Transverse colon (tissue), 4 donors: ENCODE measurements around the gene TAMALIN. TPM values are rescaled to one million over a fixed set of nuclear protein-coding genes. Genes with fewer than 3 reads are reported as not detected.

Experiments used
- DNase-seq: peaks from one replicate; pipeline ENCODE4 v3.0.0-alpha.2; 2019
- H3K27ac ChIP-seq, 4 donors: fragments of 200-600 bp; sonication (generic); 2 replicates each; pipeline ENCODE4 v1.5.1; 2016 to 2018; ENCODE audit warnings: inconsistent platforms in 4 of 4
- H3K27me3 ChIP-seq: fragments of 200-600 bp; sonication (generic); 2 replicates; pipeline ENCODE4 v1.5.1; 2017; ENCODE audit warnings: inconsistent platforms
- H3K36me3 ChIP-seq, 4 donors: fragments of 200-600 bp; sonication (generic); 2 replicates each; pipeline ENCODE4 v1.5.1; 2017 to 2019; ENCODE audit warnings: inconsistent platforms in 4 of 4
- H3K4me1 ChIP-seq, 4 donors: fragments of 200-600 bp; sonication (generic); 2 replicates each; pipeline ENCODE4 v1.5.1; 2017 to 2020; ENCODE audit warnings: inconsistent platforms in 4 of 4
- H3K4me3 ChIP-seq, 4 donors: fragments of 200-600 bp; sonication (generic); 1 replicate in 1 of 4; 2 replicates in 3 of 4; pipeline versions ENCODE4 v1.5.1 to v1.6.1; 2017 to 2019; ENCODE audit warnings: inconsistent platforms in 4 of 4
- H3K9me3 ChIP-seq, 2 donors: fragments of 200-600 bp; sonication (generic); 2 replicates each; pipeline ENCODE4 v1.5.1; 2017 to 2019; ENCODE audit warnings: inconsistent platforms in 2 of 2
- EP300 ChIP-seq: sonication (generic); formaldehyde crosslinking; IDR thresholded peaks from one replicate; pipeline ENCODE4 v1.6.1; 2017; ENCODE audit warnings: antibody characterized with exemption, low read depth
- POLR2A ChIP-seq: fragments of 450-650 bp; IDR thresholded peaks from one replicate; pipeline ENCODE4 v1.6.1; 2016; ENCODE audit warnings: antibody characterized with exemption, mild to moderate bottlenecking, moderate library complexity
- POLR2AphosphoS5 ChIP-seq, 3 donors: sonication (generic); formaldehyde crosslinking; IDR thresholded peaks; one replicate each; pipeline ENCODE4 v1.6.1; 2016; ENCODE audit warnings: antibody characterized with exemption in 3 of 3
- WGBS, 2 donors: methylation state at CpG; one replicate each; pipeline ENCODE4 v1.1.5; 2018; ENCODE audit warnings: low coverage in 1 of 2; 5-methylcytosine and 5-hydroxymethylcytosine counted together
- in situ Hi-C, 4 donors: fragments of 200-750 bp; cut with MboI; loops; one replicate each; pipeline versions ENCODE4 v1.15.0 to v1.15.1; 2017; ENCODE audit warnings: low sequenced_read_pairs in 3 of 4, low pct_ligation_motif_present in 1 of 4, low pct_unique_long_range_greater_than_20kb in 1 of 4
- intact Hi-C: fragments of 100-400 bp; cut with DNase I; formaldehyde crosslinking; loops from one replicate; pipeline ENCODE4 v1.15.1; 2023; ENCODE audit warnings: low total_unique reads
- total RNA-seq, 4 donors: library from RNA; depleted of rRNA; stranded (reverse); fragments of >200 nt; gene quantifications; one replicate each; pipeline ENCODE4 v1.1.0, GENCODE V29; 2016
- TF ChIP-seq, protein P1 (sequence below), 5 experiments: fragments of 200-600 bp in 3 of 5; fragments of 450-650 bp in 2 of 5; sonication (generic) in 3 of 5; IDR thresholded peaks; 1 replicate in 2 of 5; 2 replicates in 3 of 5; pipeline ENCODE4 v1.5.1; 2016 to 2017; ENCODE audit warnings: antibody characterized with exemption in 5 of 5, inconsistent platforms in 3 of 5, mild to moderate bottlenecking in 2 of 5, moderate library complexity in 1 of 5

Gene TAMALIN
- total RNA-seq, 4 donors from 2014 or later: 5.9 to 20.6 (median 9.7) TPM

DNA sequence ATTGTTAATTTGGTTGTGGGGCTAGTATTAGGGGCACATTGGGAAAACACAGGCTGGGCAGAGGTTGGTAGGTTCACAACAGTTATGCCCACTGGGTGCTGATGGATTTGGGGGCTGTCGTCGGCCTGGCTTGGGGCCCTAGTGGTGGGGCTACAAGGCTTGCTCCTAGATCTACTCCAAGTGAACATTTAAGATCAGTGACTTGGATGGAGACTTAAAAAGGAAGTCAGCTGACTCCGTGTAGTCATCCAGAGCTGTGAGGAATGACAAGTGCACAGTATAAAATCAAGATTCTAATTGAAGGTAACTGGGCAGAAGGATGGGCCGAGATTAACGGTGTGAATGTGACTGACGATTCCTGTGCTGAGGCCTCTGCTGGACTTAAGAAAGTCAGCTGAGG lies 31.7 kb downstream of the TAMALIN start:
- TF ChIP-seq EP300 (no peak), POLR2AphosphoS5 (IDR thresholded peaks at IDR 0.05) (no peak), POLR2A (no peak)
- TF ChIP-seq, protein P1, sequence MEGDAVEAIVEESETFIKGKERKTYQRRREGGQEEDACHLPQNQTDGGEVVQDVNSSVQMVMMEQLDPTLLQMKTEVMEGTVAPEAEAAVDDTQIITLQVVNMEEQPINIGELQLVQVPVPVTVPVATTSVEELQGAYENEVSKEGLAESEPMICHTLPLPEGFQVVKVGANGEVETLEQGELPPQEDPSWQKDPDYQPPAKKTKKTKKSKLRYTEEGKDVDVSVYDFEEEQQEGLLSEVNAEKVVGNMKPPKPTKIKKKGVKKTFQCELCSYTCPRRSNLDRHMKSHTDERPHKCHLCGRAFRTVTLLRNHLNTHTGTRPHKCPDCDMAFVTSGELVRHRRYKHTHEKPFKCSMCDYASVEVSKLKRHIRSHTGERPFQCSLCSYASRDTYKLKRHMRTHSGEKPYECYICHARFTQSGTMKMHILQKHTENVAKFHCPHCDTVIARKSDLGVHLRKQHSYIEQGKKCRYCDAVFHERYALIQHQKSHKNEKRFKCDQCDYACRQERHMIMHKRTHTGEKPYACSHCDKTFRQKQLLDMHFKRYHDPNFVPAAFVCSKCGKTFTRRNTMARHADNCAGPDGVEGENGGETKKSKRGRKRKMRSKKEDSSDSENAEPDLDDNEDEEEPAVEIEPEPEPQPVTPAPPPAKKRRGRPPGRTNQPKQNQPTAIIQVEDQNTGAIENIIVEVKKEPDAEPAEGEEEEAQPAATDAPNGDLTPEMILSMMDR (IDR thresholded peaks at IDR 0.05): no peak
- WGBS, 2 donors: 69 to 90% methylated on average over 2 to 6 of the region's 6 CpGs
- Histone ChIP-seq H3K27me3 (no peaks in the 10 kb centered on the region), H3K4me3 (no peak overlapping the region), H3K4me1 (peaks cover 13 to 34% (median 20%) of the 10 kb centered on the region in 4 donors), H3K9me3 (no peaks in the 10 kb centered on the region), H3K27ac (peak overlapping the region; percentile 81 to 89 (median 86)), H3K36me3 (no peaks in the 10 kb centered on the region)
- no peak for DNase-seq
- intact Hi-C loops: no loop called here
- in situ Hi-C loops: no loop called here

DNA sequence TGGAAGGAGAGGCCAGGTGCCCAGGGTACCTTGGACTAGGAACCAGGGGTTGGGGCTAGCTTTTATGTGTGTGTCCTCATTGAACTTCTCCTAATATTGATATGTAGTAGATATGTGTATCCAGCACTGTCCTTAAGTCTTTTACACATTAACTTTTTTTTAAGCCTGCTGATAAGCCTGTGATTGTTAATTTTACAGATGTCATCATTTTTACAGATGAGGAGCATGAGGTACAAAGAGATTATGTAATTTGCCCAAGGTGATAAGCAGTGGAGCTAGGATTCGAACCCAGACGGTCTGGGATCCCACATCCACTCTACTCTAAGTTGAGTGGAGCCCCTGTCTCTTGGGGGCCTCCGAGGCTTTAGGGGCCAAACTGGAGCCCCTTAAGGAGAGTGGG lies 34.3 kb downstream of the TAMALIN start:
- Histone ChIP-seq H3K4me1 (peaks cover 29 to 49% (median 32%) of the 10 kb centered on the region in 4 donors), H3K36me3 (no peaks in the 10 kb centered on the region), H3K4me3 (no peak overlapping the region), H3K27ac (peak overlapping the region in 2 of 4 donors; percentile 16 to 73), H3K9me3 (no peaks in the 10 kb centered on the region), H3K27me3 (no peaks in the 10 kb centered on the region)
- WGBS, 2 donors: 77 to 92% methylated on average over 2 to 3 of the region's 3 CpGs
- TF ChIP-seq, protein P1 (IDR thresholded peaks at IDR 0.05): no peak
- TF ChIP-seq POLR2AphosphoS5 (IDR thresholded peaks at IDR 0.05): no peak
- no peak for TF ChIP-seq POLR2A
- no peak for DNase-seq
- intact Hi-C loops (no loop called here), in situ Hi-C loops (no loop called here)

- intact Hi-C loops: no loop called here
- H3K27me3 ChIP-seq: no peaks in the 10 kb centered on the region
- peaks cover 32 to 49% (median 32%) of the 10 kb centered on the region in 4 donors for H3K4me1 ChIP-seq
- H3K36me3 ChIP-seq: no peaks in the 10 kb centered on the region
- WGBS, 2 donors: 62% methylated on average over 6 of the region's 6 CpGs; no CpG with 5 or more reads in 1 of the 2 donors
- H3K9me3 ChIP-seq: no peaks in the 10 kb centered on the region
- no peak for TF ChIP-seq EP300
- no peak for TF ChIP-seq POLR2A
- TF ChIP-seq, protein P1 (IDR thresholded peaks at IDR 0.05): no peak
- TF ChIP-seq POLR2AphosphoS5 (IDR thresholded peaks at IDR 0.05): no peak
- no peak overlapping the region for H3K4me3 ChIP-seq
- in situ Hi-C loops: no loop called here
- DNase-seq: no peak
- H3K27ac ChIP-seq: peak overlapping the region in 3 of 4 donors; percentile 16 to 90 (median 73)
These were observed 35.0 kb downstream of the TAMALIN start for GRCh38 chr12:52041695-52042123.

DNA sequence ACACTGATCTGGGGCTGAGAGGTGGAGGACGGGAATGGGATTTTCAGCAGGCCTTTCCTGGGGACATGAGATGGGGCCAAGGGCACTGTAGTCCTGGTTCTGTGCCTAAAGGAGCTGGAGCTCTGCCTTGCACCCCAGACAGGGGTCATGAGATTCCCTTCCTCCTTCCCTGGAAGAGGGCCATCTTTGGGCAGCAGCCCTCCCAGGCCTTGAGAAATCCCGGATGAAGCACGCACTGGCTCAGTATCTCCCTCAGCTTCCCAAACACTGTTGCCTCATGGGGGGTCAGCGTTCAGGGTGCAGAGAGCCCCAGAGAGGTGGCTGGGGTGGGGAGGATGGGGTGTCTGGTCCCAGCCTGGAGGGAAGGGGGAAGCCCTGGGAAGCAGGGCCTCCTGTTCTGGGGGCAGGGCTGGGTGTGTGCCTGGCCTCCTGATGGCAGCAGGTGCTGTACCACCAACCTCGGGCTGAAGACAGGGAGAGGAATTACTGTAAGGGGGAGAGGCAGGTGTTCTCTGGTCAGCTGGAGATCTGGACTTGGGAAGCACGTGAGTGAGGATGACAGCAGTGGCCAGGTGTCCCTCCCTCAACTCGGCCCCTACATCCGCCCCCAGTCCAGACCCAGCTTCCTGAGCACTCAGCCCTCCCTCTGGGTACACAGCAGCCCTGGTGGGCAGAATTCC lies 36.1 kb downstream of the TAMALIN start:
- in situ Hi-C loops (no loop called here), intact Hi-C loops (no loop called here)
- no peak for DNase-seq
- peak overlapping the region; percentile 72 to 90 (median 77) for H3K27ac ChIP-seq
- no peaks in the 10 kb centered on the region for H3K36me3 ChIP-seq
- H3K4me3 ChIP-seq: no peak overlapping the region
- WGBS, 2 donors: 85% methylated on average over 8 of the region's 8 CpGs; no CpG with 5 or more reads in 1 of the 2 donors
- H3K27me3 ChIP-seq: no peaks in the 10 kb centered on the region
- no peak for TF ChIP-seq POLR2A
- no peaks in the 10 kb centered on the region for H3K9me3 ChIP-seq
- H3K4me1 ChIP-seq: peaks cover 23 to 41% (median 27%) of the 10 kb centered on the region in 4 donors
